ENCODE results near the gene NFILZ.

GRCh38 chr19:8585894-8586750 lies 44.3 kb upstream of the NFILZ start:
- TF ChIP-seq POLR2AphosphoS5 (IDR thresholded peaks at IDR 0.05) (no peak), CTCF (IDR thresholded peaks at IDR 0.05) (peak in 1 of 4 experiments; percentile 45), POLR2A (IDR thresholded peaks at IDR 0.05) (no peak), EP300 (IDR thresholded peaks at IDR 0.05) (no peak)
